ENCODE data around the gene BSN. TPM values are rescaled to one million over a fixed set of nuclear protein-coding genes. Genes with fewer than 3 reads are reported as not detected.
A peak's percentile ranks its signal among the peaks of the same experiment; 100 is the strongest.

BSN gene
- total RNA-seq, 1 experiment from 2014 or later = 0.27 TPM

GRCh38 chr3:49627634-49628033, 73.4 kb downstream of the BSN start:
- no peak for DNase-seq (ENCODE audit: low read depth)

- no peak for DNase-seq (ENCODE audit: low read depth)
Measured at GRCh38 chr3:49628249-49628648, 74.0 kb downstream of the BSN start.

GRCh38 chr3:49629451-49629850, 75.2 kb downstream of the BSN start:
- DNase-seq (ENCODE audit: low read depth) = no peak

- no peak for DNase-seq (ENCODE audit: low read depth)
Measured at GRCh38 chr3:49629866-49630265, 75.6 kb downstream of the BSN start.

GRCh38 chr3:49630784-49631183, 76.5 kb downstream of the BSN start:
- DNase-seq (ENCODE audit: low read depth) = peak; percentile 56

- no peak for DNase-seq (ENCODE audit: low read depth)
Measured at GRCh38 chr3:49634736-49635135, 80.5 kb downstream of the BSN start.

GRCh38 chr3:49636883-49637609, 82.8 kb downstream of the BSN start:
- peak; percentile 35 for DNase-seq (ENCODE audit: low read depth)

GRCh38 chr3:49638445-49638844, 84.2 kb downstream of the BSN start:
- DNase-seq (ENCODE audit: low read depth) = peak; percentile 78

GRCh38 chr3:49639551-49639950, 85.3 kb downstream of the BSN start:
- DNase-seq (ENCODE audit: low read depth) = no peak

- no peak for DNase-seq (ENCODE audit: low read depth)
Measured at GRCh38 chr3:49641292-49641691, 87.0 kb downstream of the BSN start.

- DNase-seq (ENCODE audit: low read depth) = no peak
Measured at GRCh38 chr3:49641921-49642707, 87.8 kb downstream of the BSN start.

GRCh38 chr3:49642708-49643145, 88.5 kb downstream of the BSN start:
- DNase-seq (ENCODE audit: low read depth) = no peak

- no peak for DNase-seq (ENCODE audit: low read depth)
Measured at GRCh38 chr3:49644684-49645083, 90.4 kb downstream of the BSN start.

- DNase-seq (ENCODE audit: low read depth) = no peak
Measured at GRCh38 chr3:49646236-49646635, 92.0 kb downstream of the BSN start.

- no peak for DNase-seq (ENCODE audit: low read depth)
Measured at GRCh38 chr3:49647741-49648140, 93.5 kb downstream of the BSN start.

- no peak for DNase-seq (ENCODE audit: low read depth)
Measured at GRCh38 chr3:49648354-49649019, 94.2 kb downstream of the BSN start.

- no peak for DNase-seq (ENCODE audit: low read depth)
Measured at GRCh38 chr3:49649576-49649975, 95.3 kb downstream of the BSN start.

- DNase-seq (ENCODE audit: low read depth) = no peak
Measured at GRCh38 chr3:49650177-49650576, 95.9 kb downstream of the BSN start.

GRCh38 chr3:49650637-49651036, 96.4 kb downstream of the BSN start:
- no peak for DNase-seq (ENCODE audit: low read depth)

- DNase-seq (ENCODE audit: low read depth) = no peak
Measured at GRCh38 chr3:49652218-49652902, 98.1 kb downstream of the BSN start.

- DNase-seq (ENCODE audit: low read depth) = no peak
Measured at GRCh38 chr3:49652903-49653415, 98.7 kb downstream of the BSN start.

- DNase-seq (ENCODE audit: low read depth) = no peak
Measured at GRCh38 chr3:49653621-49654020, 99.3 kb downstream of the BSN start.

Measured in M059J (cell line).